ENCODE measurements around the gene TP53AIP1.

Gene TP53AIP1

GRCh38 chr11:128898580-128899344 lies 43.9 kb downstream of the TP53AIP1 start:
- TF ChIP-seq ZFX (IDR thresholded peaks at IDR 0.05), result no peak
- no peak for TF ChIP-seq CTCF (conservative IDR thresholded peaks at IDR 0.05)
- no peak overlapping the region for H3K27ac ChIP-seq

- H3K27ac ChIP-seq, result no peak overlapping the region
- TF ChIP-seq CTCF (conservative IDR thresholded peaks at IDR 0.05) (no peak), ZFX (IDR thresholded peaks at IDR 0.05) (no peak)
Measured at GRCh38 chr11:128897826-128898225, 44.8 kb downstream of the TP53AIP1 start.

GRCh38 chr11:128896356-128896755 lies 46.3 kb downstream of the TP53AIP1 start:
- no peak for TF ChIP-seq CTCF (conservative IDR thresholded peaks at IDR 0.05)
- TF ChIP-seq ZFX (IDR thresholded peaks at IDR 0.05), result no peak
- H3K27ac ChIP-seq, result no peak overlapping the region

- no peak for TF ChIP-seq CTCF (conservative IDR thresholded peaks at IDR 0.05)
- no peak for TF ChIP-seq ZFX (IDR thresholded peaks at IDR 0.05)
- no peak overlapping the region for H3K27ac ChIP-seq
Measured at GRCh38 chr11:128895526-128895925, 47.1 kb downstream of the TP53AIP1 start.

GRCh38 chr11:128894685-128895084 lies 48.0 kb downstream of the TP53AIP1 start:
- TF ChIP-seq CTCF (conservative IDR thresholded peaks at IDR 0.05) (no peak), ZFX (IDR thresholded peaks at IDR 0.05) (no peak)
- no peak overlapping the region for H3K27ac ChIP-seq

GRCh38 chr11:128894286-128894681 lies 48.4 kb downstream of the TP53AIP1 start:
- H3K27ac ChIP-seq, result no peak overlapping the region
- TF ChIP-seq ZFX (IDR thresholded peaks at IDR 0.05) (no peak), CTCF (conservative IDR thresholded peaks at IDR 0.05) (no peak)

- H3K27ac ChIP-seq, result no peak overlapping the region
- TF ChIP-seq CTCF (conservative IDR thresholded peaks at IDR 0.05), result no peak
- TF ChIP-seq ZFX (IDR thresholded peaks at IDR 0.05), result no peak
Measured at GRCh38 chr11:128893578-128894285, 48.9 kb downstream of the TP53AIP1 start.
